OCI-LY1 (cell line): ENCODE data around the gene CLPX.

Experiments used
- EZH2 ChIP-seq: fragments of 200-600 bp; sonication (generic), shearing (Covaris generic); IDR thresholded peaks from 2 replicates; pipeline ENCODE4 v1.8.0; 2017; ENCODE audit warnings: borderline replicate concordance, mixed run types, mild to moderate bottlenecking, antibody characterized with exemption, low read length, moderate library complexity, mixed read lengths
- TF ChIP-seq, protein P1 (sequence below): fragments of 200-600 bp; sonication (generic), shearing (Covaris generic); IDR thresholded peaks from 2 replicates; pipeline ENCODE4 v1.5.1; 2017; ENCODE audit warnings: mild to moderate bottlenecking, antibody characterized with exemption, low read length, moderate library complexity, mixed read lengths

DNA sequence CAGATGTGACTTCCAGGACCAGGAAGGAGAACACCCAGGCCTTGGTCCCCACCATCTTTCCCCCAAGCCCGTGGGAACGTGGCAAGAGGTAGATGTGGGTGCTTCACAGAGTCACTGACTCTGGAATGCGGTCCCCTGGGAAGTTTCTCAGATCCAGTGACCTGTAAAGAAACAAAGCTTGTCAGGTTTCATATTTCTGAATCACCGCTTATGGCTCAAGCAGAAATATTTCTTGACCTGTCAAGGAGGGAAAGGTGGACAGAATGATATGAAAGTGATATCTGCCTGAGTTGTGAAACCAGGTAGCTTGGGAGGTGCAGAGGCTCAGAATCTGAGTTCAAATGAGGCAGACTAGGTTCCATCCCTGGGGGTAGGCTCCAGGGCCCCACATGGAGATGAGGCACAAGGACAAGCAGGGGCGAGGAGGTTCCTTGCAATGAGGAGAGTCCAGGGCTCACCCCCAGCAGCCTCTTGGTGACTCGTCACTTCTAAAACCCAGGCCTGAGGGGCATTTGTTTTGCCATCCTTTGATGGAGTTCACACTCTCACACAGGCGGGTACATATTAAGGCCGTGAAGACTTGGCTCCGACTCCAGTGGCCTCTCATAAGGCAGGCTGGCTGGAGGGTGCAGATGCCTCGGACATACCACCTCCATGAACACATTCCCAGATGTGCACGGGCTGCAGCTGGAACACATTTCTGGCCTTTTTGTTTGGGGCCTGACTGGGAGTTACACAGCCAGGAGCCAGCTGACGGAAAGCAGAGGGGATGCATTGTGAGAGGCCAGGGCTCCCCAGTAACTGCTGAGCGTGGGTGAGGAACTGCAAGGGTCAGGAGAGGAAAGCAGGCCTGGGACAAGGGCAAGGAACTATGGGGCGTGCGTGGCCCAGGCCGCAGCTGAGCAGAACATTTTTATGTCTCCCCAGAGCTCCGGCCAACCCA lies 24.8 kb upstream of the CLPX start:
- no peak for TF ChIP-seq EZH2
- TF ChIP-seq, protein P1, sequence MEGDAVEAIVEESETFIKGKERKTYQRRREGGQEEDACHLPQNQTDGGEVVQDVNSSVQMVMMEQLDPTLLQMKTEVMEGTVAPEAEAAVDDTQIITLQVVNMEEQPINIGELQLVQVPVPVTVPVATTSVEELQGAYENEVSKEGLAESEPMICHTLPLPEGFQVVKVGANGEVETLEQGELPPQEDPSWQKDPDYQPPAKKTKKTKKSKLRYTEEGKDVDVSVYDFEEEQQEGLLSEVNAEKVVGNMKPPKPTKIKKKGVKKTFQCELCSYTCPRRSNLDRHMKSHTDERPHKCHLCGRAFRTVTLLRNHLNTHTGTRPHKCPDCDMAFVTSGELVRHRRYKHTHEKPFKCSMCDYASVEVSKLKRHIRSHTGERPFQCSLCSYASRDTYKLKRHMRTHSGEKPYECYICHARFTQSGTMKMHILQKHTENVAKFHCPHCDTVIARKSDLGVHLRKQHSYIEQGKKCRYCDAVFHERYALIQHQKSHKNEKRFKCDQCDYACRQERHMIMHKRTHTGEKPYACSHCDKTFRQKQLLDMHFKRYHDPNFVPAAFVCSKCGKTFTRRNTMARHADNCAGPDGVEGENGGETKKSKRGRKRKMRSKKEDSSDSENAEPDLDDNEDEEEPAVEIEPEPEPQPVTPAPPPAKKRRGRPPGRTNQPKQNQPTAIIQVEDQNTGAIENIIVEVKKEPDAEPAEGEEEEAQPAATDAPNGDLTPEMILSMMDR: no peak
